ENCODE measurements around the gene DENND2C. TPM values are rescaled to one million over a fixed set of nuclear protein-coding genes. Genes with fewer than 3 reads are reported as not detected.

DENND2C gene
- total RNA-seq, 1 donor from 2014 or later, result 0.79 TPM

GRCh38 chr1:114692947-114693346 is 23.1 kb upstream of the DENND2C start:
- no peaks in the 10 kb centered on the region for H3K9me3 Mint-ChIP-seq

DNA sequence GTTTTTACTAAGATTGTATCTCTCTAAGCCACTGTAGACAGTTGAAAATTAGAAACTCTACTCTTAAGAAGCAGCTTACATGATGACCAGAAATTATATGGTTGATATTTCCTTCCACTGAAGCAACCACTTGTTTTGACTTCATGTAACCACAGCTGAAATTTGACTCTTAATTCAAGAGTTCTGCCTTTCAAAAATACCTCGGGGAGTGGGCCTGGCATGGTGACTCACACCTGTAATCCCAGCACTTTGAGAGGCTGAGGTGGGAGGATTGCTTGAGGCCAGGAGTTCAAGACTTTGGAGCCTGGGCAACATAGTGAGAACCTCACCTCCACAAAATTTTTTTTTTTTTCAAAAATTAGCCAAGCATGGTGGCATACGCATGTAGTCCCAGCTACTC is 21.2 kb upstream of the DENND2C start:
- Mint-ChIP-seq H3K27me3 (ENCODE audit: low read depth) (peaks cover 43% of the 10 kb centered on the region), H3K36me3 (ENCODE audit: low read depth) (no peaks in the 10 kb centered on the region), H3K27ac (ENCODE audit: unreplicated experiment) (no peak overlapping the region), H3K4me1 (no peaks in the 10 kb centered on the region), H3K9me3 (no peaks in the 10 kb centered on the region), H3K4me3 (no peak overlapping the region)
- no peak for DNase-seq (ENCODE audit: low read depth, low spot score)
- TF ChIP-seq, protein P1, sequence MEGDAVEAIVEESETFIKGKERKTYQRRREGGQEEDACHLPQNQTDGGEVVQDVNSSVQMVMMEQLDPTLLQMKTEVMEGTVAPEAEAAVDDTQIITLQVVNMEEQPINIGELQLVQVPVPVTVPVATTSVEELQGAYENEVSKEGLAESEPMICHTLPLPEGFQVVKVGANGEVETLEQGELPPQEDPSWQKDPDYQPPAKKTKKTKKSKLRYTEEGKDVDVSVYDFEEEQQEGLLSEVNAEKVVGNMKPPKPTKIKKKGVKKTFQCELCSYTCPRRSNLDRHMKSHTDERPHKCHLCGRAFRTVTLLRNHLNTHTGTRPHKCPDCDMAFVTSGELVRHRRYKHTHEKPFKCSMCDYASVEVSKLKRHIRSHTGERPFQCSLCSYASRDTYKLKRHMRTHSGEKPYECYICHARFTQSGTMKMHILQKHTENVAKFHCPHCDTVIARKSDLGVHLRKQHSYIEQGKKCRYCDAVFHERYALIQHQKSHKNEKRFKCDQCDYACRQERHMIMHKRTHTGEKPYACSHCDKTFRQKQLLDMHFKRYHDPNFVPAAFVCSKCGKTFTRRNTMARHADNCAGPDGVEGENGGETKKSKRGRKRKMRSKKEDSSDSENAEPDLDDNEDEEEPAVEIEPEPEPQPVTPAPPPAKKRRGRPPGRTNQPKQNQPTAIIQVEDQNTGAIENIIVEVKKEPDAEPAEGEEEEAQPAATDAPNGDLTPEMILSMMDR (conservative IDR thresholded peaks at IDR 0.05), result no peak

More at GRCh38 chr1:114692947-114693346, 23.1 kb upstream of the DENND2C start:
- H3K27ac Mint-ChIP-seq (ENCODE audit: unreplicated experiment), result no peak overlapping the region
- TF ChIP-seq, protein P1 (conservative IDR thresholded peaks at IDR 0.05), result no peak
- H3K36me3 Mint-ChIP-seq (ENCODE audit: low read depth), result no peaks in the 10 kb centered on the region
- H3K4me1 Mint-ChIP-seq, result no peaks in the 10 kb centered on the region
- DNase-seq (ENCODE audit: low read depth, low spot score), result no peak
- peaks cover 30% of the 10 kb centered on the region for H3K27me3 Mint-ChIP-seq (ENCODE audit: low read depth)
- no peak overlapping the region for H3K4me3 Mint-ChIP-seq

GRCh38 chr1:114690148-114690547 is 20.3 kb upstream of the DENND2C start:
- H3K27me3 Mint-ChIP-seq (ENCODE audit: low read depth), result peaks cover 43% of the 10 kb centered on the region
- no peak for DNase-seq (ENCODE audit: low read depth, low spot score)
- no peaks in the 10 kb centered on the region for H3K36me3 Mint-ChIP-seq (ENCODE audit: low read depth)
- no peaks in the 10 kb centered on the region for H3K4me1 Mint-ChIP-seq
- H3K9me3 Mint-ChIP-seq, result no peaks in the 10 kb centered on the region
- TF ChIP-seq, protein P1 (conservative IDR thresholded peaks at IDR 0.05), result no peak
- H3K4me3 Mint-ChIP-seq, result no peak overlapping the region
- H3K27ac Mint-ChIP-seq (ENCODE audit: unreplicated experiment), result no peak overlapping the region

DNA sequence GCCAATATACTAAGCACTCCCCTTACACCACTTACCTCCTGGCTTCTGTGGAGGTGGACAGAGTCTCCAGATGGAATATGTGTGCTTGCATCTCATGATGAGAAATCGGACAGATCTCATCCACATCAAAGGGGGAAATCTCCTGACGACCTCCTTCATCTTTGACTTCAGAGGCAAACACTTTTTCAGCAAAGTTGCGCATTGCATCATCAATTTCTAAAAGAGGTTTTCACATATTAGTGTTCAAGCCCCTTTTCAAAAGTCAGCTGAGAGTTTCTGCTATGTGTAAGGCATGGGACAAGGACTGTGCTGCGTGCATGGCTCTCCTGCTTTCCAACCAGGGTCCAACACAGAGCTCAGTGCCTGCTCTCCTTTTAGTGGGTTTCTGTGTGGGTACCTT is 18.7 kb upstream of the DENND2C start:
- H3K27ac Mint-ChIP-seq (ENCODE audit: unreplicated experiment), result no peak overlapping the region
- H3K9me3 Mint-ChIP-seq, result no peaks in the 10 kb centered on the region
- DNase-seq (ENCODE audit: low read depth, low spot score), result no peak
- H3K4me3 Mint-ChIP-seq, result no peak overlapping the region
- H3K36me3 Mint-ChIP-seq (ENCODE audit: low read depth), result no peaks in the 10 kb centered on the region
- no peaks in the 10 kb centered on the region for H3K4me1 Mint-ChIP-seq
- TF ChIP-seq, protein P1 (conservative IDR thresholded peaks at IDR 0.05), result no peak
- H3K27me3 Mint-ChIP-seq (ENCODE audit: low read depth), result peaks cover 54% of the 10 kb centered on the region

- DNase-seq (ENCODE audit: low read depth, low spot score), result no peak
- H3K4me3 Mint-ChIP-seq, result no peak overlapping the region
- H3K27me3 Mint-ChIP-seq (ENCODE audit: low read depth), result peaks cover 62% of the 10 kb centered on the region
- H3K9me3 Mint-ChIP-seq, result no peaks in the 10 kb centered on the region
- H3K4me1 Mint-ChIP-seq, result no peaks in the 10 kb centered on the region
- TF ChIP-seq, protein P1 (conservative IDR thresholded peaks at IDR 0.05), result no peak
- no peaks in the 10 kb centered on the region for H3K36me3 Mint-ChIP-seq (ENCODE audit: low read depth)
- H3K27ac Mint-ChIP-seq (ENCODE audit: unreplicated experiment), result no peak overlapping the region
Observed at GRCh38 chr1:114685851-114686250, 16.0 kb upstream of the DENND2C start.

DNA sequence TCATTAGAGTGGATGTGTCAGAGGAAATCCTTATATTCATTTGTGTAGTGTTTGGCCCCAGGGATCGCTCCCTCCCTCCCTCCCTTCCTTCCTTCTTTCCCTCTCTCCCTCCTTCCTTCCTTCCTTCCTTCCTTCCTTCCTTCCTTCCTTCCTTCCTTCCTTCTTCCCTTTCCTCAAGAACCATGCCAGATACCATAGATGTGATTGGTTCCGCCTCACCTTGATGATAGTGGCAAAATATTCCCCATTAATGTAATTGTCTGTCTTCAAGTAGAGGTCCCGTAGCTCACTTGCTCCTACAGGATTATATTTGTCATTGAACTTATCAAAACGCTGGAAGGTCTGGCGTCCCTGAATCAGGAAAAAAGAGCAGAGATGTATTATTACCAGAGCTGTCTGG is 7.8 kb upstream of the DENND2C start:
- TF ChIP-seq, protein P1 (conservative IDR thresholded peaks at IDR 0.05), result no peak
- Mint-ChIP-seq H3K27me3 (ENCODE audit: low read depth) (peaks cover 69% of the 10 kb centered on the region), H3K9me3 (no peaks in the 10 kb centered on the region), H3K4me3 (no peak overlapping the region), H3K27ac (ENCODE audit: unreplicated experiment) (no peak overlapping the region), H3K4me1 (no peaks in the 10 kb centered on the region), H3K36me3 (ENCODE audit: low read depth) (no peaks in the 10 kb centered on the region)
- no peak for DNase-seq (ENCODE audit: low read depth, low spot score)

Data from neural crest cell (in vitro differentiated cells).